Cardiac muscle cell (in vitro differentiated cells and primary cell): ENCODE measurements around the gene NHLRC1. TPM values are rescaled to one million over a fixed set of nuclear protein-coding genes. Genes with fewer than 3 reads are reported as not detected.

Source experiments
- DNase-seq, 2 donors: peaks; one replicate each; pipeline versions ENCODE4 v3.0.0 to v3.0.0-alpha.2; 2010 to 2017; ENCODE audit warnings: low read depth in 1 of 2, low spot score in 1 of 2
- H3K27ac ChIP-seq: fragments of 200-600 bp; sonication (generic); 2 replicates; pipeline ENCODE4 v1.5.1; 2016
- H3K27me3 ChIP-seq: fragments of 200-600 bp; sonication (generic); 2 replicates; pipeline ENCODE4 v1.6.0; 2016; ENCODE audit warnings: control low read depth
- H3K36me3 ChIP-seq: fragments of 200-600 bp; sonication (generic); 2 replicates; pipeline ENCODE4 v1.5.1; 2016; ENCODE audit warnings: control low read depth
- H3K4me1 ChIP-seq: fragments of 200-600 bp; sonication (generic); 2 replicates; pipeline ENCODE4 v1.8.1; 2017; ENCODE audit warnings: low read depth, mild to moderate bottlenecking, mixed run types
- H3K4me3 ChIP-seq: fragments of 200-600 bp; sonication (generic); 2 replicates; pipeline ENCODE4 v1.5.1; 2016; ENCODE audit warnings: mild to moderate bottlenecking
- H3K9me3 ChIP-seq: fragments of 200-600 bp; sonication (generic); 2 replicates; pipeline ENCODE4 v1.5.1; 2017; ENCODE audit warnings: low read depth, mild to moderate bottlenecking, control low read depth
- polyA plus RNA-seq: library from polyadenylated mRNA; unstranded; fragments of >200 nt; fragmentation: Nextera tagmentation; extraction: Ambion mirVana; gene quantifications from 2 replicates; pipeline ENCODE4 v1.2.1, GENCODE V29; 2016
- total RNA-seq: library from RNA; depleted of rRNA; stranded (reverse); fragments of >200 nt; gene quantifications from 2 replicates; pipeline ENCODE4 v1.2.3, GENCODE V29; 2016
- TF ChIP-seq, protein P1 (sequence below): IDR thresholded peaks from 2 replicates; pipeline ENCODE4 v1.5.1; 2012; ENCODE audit warnings: low read depth, mild to moderate bottlenecking, low read length

The NHLRC1 gene
- total and polyA plus RNA-seq, 2 experiments from 2014 or later: 1.3 to 3.1 TPM

DNA sequence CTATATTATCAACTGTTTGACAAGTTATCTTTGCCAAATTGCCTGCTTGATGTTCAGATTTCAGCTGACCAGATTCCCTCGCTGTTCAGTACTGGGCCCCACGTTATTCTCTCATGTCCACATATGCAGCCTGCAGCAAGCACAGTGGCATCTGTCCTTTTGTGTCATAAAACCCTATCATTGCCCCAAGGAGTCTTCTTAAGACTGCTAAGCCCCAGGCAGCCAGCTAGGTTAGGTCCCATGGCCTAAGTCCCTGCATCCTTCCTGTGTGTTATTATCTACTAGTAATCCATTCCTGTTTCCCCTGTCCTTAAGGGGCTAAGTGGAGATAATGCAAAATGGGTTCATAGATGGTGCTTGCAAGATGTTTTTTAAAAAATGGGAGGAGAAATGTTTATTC lies 39.9 kb upstream of the NHLRC1 start:
- no peak overlapping the region for H3K27ac ChIP-seq
- no peaks in the 10 kb centered on the region for H3K27me3 ChIP-seq
- peaks cover 4% of the 10 kb centered on the region for H3K36me3 ChIP-seq
- no peak overlapping the region for H3K4me3 ChIP-seq
- TF ChIP-seq, protein P1, sequence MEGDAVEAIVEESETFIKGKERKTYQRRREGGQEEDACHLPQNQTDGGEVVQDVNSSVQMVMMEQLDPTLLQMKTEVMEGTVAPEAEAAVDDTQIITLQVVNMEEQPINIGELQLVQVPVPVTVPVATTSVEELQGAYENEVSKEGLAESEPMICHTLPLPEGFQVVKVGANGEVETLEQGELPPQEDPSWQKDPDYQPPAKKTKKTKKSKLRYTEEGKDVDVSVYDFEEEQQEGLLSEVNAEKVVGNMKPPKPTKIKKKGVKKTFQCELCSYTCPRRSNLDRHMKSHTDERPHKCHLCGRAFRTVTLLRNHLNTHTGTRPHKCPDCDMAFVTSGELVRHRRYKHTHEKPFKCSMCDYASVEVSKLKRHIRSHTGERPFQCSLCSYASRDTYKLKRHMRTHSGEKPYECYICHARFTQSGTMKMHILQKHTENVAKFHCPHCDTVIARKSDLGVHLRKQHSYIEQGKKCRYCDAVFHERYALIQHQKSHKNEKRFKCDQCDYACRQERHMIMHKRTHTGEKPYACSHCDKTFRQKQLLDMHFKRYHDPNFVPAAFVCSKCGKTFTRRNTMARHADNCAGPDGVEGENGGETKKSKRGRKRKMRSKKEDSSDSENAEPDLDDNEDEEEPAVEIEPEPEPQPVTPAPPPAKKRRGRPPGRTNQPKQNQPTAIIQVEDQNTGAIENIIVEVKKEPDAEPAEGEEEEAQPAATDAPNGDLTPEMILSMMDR: no peak
- no peak for DNase-seq
- H3K4me1 ChIP-seq: no peaks in the 10 kb centered on the region
- no peaks in the 10 kb centered on the region for H3K9me3 ChIP-seq

DNA sequence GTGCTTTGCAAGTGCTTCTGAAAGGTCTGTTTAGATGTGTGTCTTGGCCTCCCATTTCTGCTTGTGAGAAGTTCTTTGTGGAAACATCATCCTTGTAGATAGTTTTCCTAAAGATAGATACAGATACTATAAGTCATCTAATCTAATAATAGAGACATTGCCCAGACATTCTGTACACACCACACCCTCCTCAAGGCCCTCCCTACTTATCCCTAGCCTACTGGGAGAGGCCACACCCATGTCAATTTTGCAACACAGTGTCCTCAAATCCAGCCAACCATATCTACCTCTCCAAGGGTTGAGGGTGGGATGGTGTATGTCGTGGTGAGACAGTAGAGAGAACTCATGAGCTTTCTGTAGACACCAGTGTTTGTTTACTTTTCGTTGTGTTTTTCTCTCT lies 39.0 kb upstream of the NHLRC1 start:
- Histone ChIP-seq H3K36me3 (peaks cover 1% of the 10 kb centered on the region), H3K27ac (no peak overlapping the region), H3K27me3 (no peaks in the 10 kb centered on the region), H3K4me3 (no peak overlapping the region), H3K4me1 (no peaks in the 10 kb centered on the region), H3K9me3 (no peaks in the 10 kb centered on the region)
- TF ChIP-seq, protein P1: no peak
- no peak for DNase-seq

DNA sequence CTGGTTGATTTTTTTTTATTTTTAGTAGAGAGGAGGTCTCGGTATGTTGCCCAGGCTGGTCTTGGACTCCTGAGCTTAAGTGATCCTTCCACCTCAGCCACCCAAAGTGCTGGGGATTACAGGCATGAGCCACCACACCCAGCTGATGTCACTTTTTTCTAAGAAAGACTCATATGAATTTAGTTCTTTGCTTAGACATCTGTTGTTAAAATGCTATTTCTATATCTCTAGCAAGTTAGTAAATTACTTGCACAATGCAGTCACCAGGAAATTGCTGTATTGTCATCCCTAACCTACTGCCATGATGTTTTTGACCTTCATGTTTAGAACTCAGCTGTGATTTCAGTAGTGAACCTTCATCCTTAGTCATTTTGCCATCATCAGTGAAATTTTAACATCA lies 38.4 kb upstream of the NHLRC1 start:
- TF ChIP-seq, protein P1: no peak
- no peaks in the 10 kb centered on the region for H3K4me1 ChIP-seq
- H3K27me3 ChIP-seq: no peaks in the 10 kb centered on the region
- H3K27ac ChIP-seq: no peak overlapping the region
- no peaks in the 10 kb centered on the region for H3K36me3 ChIP-seq
- no peak overlapping the region for H3K4me3 ChIP-seq
- DNase-seq: no peak
- no peaks in the 10 kb centered on the region for H3K9me3 ChIP-seq

GRCh38 chr6:18155864-18156421 lies 33.5 kb upstream of the NHLRC1 start:
- H3K4me1 ChIP-seq: peaks cover 13% of the 10 kb centered on the region
- no peaks in the 10 kb centered on the region for H3K36me3 ChIP-seq
- TF ChIP-seq, protein P1: peak; percentile 35
- peak; percentile 31 to 62 for DNase-seq
- peak overlapping the region; percentile 96 for H3K4me3 ChIP-seq
- no peaks in the 10 kb centered on the region for H3K9me3 ChIP-seq
- peak overlapping the region; percentile 55 for H3K27ac ChIP-seq
- H3K27me3 ChIP-seq: no peaks in the 10 kb centered on the region

- Histone ChIP-seq H3K36me3 (no peaks in the 10 kb centered on the region), H3K4me1 (peaks cover 13% of the 10 kb centered on the region), H3K27ac (peak within 1 kb of the TSS; percentile 91), H3K4me3 (peak within 1 kb of the TSS; percentile 96), H3K27me3 (no peaks in the 10 kb centered on the region), H3K9me3 (no peaks in the 10 kb centered on the region)
- peak; percentile 99 for DNase-seq
- TF ChIP-seq, protein P1: no peak
Measured at GRCh38 chr6:18155150-18155863, 32.8 kb upstream of the NHLRC1 start, which contains the start of gene KDM1B. TSS of gene KDM1B (plus strand) at chr6:18155422. CDS start at chr6:18159896, 4,474 bp downstream.
